GM10266 (cell line): ENCODE data around the gene CTSF.

Experiments used
- DNase-seq: peaks from one replicate; pipeline ENCODE4 v3.0.0; 2012; ENCODE audit errors: extremely low spot score
- TF ChIP-seq, protein P1 (sequence below): IDR thresholded peaks from 2 replicates; pipeline ENCODE4 v1.5.1; 2012; ENCODE audit warnings: mild to moderate bottlenecking, low read depth; ENCODE audit not compliant: control insufficient read depth, insufficient read depth; ENCODE audit errors: missing control alignments

The CTSF gene

DNA sequence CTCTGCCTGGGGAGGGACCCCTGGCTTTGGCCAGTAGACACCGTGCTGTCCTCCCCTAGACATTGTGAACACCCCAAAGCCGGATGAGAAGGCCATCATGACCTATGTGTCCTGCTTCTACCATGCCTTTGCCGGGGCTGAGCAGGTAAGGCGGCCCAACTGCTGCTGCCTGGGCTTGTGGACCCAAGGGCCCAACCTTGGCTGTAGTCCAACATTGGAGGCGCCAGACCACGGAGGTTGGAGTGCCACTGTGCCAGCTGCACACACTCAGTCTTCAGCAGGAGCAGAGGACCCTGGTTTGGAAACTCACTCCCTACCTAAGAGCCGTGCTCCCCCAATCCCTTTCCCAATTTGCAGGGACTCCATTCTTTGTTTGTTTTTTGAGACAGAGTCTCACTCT lies 12.3 kb downstream of the CTSF start:
- DNase-seq: no peak
- TF ChIP-seq, protein P1, sequence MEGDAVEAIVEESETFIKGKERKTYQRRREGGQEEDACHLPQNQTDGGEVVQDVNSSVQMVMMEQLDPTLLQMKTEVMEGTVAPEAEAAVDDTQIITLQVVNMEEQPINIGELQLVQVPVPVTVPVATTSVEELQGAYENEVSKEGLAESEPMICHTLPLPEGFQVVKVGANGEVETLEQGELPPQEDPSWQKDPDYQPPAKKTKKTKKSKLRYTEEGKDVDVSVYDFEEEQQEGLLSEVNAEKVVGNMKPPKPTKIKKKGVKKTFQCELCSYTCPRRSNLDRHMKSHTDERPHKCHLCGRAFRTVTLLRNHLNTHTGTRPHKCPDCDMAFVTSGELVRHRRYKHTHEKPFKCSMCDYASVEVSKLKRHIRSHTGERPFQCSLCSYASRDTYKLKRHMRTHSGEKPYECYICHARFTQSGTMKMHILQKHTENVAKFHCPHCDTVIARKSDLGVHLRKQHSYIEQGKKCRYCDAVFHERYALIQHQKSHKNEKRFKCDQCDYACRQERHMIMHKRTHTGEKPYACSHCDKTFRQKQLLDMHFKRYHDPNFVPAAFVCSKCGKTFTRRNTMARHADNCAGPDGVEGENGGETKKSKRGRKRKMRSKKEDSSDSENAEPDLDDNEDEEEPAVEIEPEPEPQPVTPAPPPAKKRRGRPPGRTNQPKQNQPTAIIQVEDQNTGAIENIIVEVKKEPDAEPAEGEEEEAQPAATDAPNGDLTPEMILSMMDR: no peak

- TF ChIP-seq, protein P1: no peak
- DNase-seq: no peak
Measured at GRCh38 chr11:66555416-66555815, 13.0 kb downstream of the CTSF start.

DNA sequence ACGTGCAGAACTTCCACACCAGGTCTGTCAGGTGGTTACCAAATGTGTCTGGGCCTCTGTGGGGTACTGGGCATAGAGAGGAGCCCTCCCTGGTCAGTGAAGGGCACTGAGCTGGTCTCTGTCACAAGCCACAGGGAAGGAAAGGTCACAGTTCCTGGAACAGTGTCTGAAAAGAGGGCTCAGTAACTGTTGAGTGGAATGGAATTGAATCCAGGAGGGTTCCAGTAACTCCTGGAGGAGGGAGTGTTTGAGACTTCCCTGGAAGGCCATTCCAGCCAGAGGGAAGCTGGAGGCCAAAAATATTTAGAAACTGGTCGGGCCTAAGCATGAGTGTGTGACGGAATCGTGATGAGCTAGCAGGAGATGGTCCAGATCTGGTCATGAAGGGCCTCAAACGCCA lies 13.8 kb downstream of the CTSF start:
- TF ChIP-seq, protein P1: no peak
- DNase-seq: no peak

- DNase-seq: no peak
- TF ChIP-seq, protein P1: no peak
Measured at GRCh38 chr11:66550887-66551286, 17.5 kb downstream of the CTSF start.

DNA sequence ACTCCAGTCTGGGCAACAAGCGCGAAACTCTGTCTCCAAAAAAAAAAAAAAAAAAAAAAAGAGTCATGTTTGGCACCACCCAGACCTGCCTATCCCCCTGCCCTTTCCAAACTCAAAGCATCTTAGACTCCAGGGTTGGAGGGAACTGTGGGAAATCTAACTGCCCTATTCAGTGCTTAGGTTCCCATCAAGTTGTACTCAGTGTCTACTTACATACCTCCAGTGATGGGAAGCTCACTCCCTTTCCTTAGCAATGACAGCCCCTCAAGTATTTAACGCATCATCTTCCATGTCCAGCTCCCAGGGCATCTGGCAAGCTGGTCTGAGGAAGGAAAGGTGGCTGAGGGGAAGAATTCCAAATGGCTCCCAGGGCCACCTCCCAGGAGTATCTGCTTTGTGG lies 18.7 kb downstream of the CTSF start:
- TF ChIP-seq, protein P1: no peak
- DNase-seq: no peak

DNA sequence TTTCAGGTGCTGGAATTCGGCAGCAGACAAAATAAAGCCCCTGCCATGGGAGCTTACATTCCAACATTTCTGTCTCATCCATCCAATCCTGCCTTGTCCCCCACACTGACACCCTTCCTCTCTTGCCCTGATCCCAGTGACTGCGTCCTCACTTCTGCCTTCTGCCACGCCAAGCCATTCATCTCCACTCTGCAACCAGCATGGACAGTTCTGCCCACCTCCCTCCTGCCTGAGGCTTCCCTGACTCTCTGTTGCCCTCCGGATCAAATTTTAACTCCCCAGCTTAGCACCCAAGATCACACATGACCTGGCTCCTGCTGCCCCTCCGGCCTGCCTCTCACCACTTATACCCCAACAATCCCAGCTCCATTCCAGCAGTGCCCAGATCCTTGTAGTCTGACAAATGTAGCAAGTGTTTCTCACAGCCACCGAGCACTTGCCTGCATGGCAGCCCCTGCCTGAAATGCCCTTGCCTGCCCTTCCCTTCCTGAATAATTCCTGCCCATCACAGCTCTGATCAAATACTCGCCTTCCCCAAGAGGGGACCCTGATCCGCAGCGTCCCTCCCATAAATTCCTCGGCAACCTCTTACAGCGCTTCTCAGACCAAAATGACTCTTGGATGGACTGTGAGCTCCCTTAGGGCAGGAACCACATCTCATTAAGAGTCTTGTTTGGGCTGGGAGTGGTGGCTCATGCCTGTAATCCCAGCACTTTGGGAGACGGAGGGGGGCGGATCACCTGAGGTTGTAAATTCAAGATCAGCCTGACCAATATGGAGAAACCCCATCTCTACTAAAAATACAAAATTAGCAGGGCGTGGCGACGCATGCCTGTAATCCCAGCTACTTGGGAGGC lies 19.4 kb downstream of the CTSF start:
- TF ChIP-seq, protein P1: no peak
- DNase-seq: no peak

GRCh38 chr11:66548041-66548440 lies 20.4 kb downstream of the CTSF start:
- TF ChIP-seq, protein P1: no peak
- no peak for DNase-seq
